ES-I3 (cell line): ENCODE measurements around the gene PRPF40A.

Experiments used
- H3K36me3 ChIP-seq: 2 replicates; pipeline ENCODE4 v1.6.1; 2013; ENCODE audit warnings: mild to moderate bottlenecking, low read length, control low read depth, moderate library complexity; ENCODE audit not compliant: insufficient read depth
- H3K4me1 ChIP-seq: 2 replicates; pipeline ENCODE4 v1.6.1; 2013; ENCODE audit warnings: mild to moderate bottlenecking, control low read depth, low read length; ENCODE audit not compliant: insufficient read depth
- H3K9ac ChIP-seq: 2 replicates; pipeline ENCODE4 v1.6.1; 2013; ENCODE audit warnings: low read depth, mild to moderate bottlenecking, low read length, moderate library complexity
- H3K9me3 ChIP-seq: 2 replicates; pipeline ENCODE4 v1.6.1; 2013; ENCODE audit warnings: mild to moderate bottlenecking, low read length, moderate library complexity; ENCODE audit not compliant: control insufficient read depth, insufficient read depth

The PRPF40A gene

DNA sequence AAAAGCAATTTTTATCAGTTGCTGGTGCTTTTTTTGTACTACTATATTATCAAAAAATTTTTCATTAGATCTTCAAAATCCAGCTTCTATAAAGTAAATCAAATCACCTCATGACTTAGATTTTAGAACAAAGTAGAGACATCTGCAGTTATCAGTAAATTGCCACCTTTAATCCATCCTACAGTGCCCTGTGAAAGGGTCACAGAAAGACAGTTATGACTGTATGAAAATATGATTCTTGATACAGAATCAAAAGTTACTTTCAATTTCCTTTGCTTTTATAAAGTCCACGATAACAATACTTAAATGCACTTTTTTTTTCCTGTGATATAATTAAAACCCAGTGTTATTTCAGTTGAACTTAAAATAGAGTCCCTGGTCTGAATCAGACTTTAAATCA is 61.4 kb downstream of the PRPF40A start:
- H3K9me3 ChIP-seq: no peaks in the 10 kb centered on the region
- H3K36me3 ChIP-seq: peaks cover 20% of the 10 kb centered on the region
- H3K4me1 ChIP-seq: no peaks in the 10 kb centered on the region
- no peak overlapping the region for H3K9ac ChIP-seq

DNA sequence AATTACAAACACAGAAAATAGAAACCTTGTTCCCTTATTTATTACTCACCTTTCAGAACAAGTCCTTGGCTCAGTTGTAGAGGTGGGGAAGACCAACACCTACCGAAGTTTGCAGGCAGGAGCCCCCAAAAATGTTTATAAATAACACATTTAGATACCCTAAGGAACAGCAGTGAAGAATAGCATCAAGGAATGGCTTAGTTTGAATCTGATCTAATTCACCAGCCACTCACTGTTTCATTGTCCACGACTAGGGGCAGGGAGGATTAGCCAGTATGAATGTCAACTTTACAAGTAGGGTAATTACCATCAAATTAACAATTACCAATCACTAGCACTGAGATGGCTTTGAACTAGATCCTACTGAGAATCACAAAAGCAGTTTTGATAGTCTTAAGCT is 65.4 kb downstream of the PRPF40A start:
- Histone ChIP-seq H3K9ac (no peak overlapping the region), H3K4me1 (peaks cover 12% of the 10 kb centered on the region), H3K36me3 (peaks cover 4% of the 10 kb centered on the region; the same call in 1 of the 2 replicates), H3K9me3 (no peaks in the 10 kb centered on the region)

DNA sequence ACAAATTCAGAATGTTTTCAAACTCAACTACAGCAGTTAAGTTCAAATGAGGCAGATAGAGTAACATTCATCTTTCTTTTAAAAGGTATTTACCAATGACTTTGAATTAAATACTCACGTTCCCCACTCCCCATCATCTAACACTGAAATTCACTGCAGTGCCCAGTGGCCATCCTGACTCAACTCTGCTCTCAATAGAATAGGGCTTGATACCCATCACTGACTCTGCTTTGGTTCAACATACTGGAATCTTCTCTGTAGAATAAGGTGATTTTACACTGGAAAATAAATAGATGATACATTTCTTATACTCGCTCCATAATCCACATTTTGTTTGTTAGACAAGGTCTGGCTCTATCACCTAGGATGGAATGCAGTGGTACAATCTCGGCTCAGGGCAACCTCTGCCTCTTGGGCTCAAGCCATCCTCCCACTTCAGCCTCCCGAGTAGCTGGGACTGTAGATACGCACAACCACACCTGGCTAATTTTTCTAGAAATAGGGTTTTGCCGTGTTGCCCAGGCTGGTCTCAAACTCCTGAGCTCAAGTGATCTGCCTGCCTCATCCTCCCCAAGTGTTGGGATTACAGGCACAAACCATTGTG is 66.4 kb downstream of the PRPF40A start:
- Histone ChIP-seq H3K9me3 (no peaks in the 10 kb centered on the region), H3K36me3 (peaks cover 2% of the 10 kb centered on the region; the same call in 1 of the 2 replicates)

DNA sequence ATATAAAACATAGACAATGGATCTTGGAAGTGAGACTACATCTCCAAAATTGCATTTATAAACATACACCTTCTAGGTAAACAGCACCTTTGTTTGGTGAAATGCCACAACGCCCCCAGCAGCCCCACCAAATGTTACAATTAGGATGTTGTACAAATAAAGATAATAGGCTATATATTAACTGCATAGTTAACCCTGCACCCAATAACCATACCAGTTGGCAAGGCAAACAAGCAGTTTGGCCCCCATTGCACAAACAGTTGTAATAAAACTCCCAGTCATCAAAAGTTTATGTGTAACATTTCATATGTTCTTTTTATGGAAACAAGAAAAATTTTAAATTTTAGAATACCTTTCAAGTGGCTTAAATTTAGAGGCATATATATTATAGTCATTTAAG is 67.3 kb downstream of the PRPF40A start:
- peaks cover 17% of the 10 kb centered on the region for H3K4me1 ChIP-seq
- H3K9me3 ChIP-seq: no peaks in the 10 kb centered on the region
- H3K36me3 ChIP-seq: peaks cover 2% of the 10 kb centered on the region; the same call in 1 of the 2 replicates
- H3K9ac ChIP-seq: no peak overlapping the region

More for the DNA sequence above, 66.4 kb downstream of the PRPF40A start:
- Histone ChIP-seq H3K4me1 (peaks cover 17% of the 10 kb centered on the region), H3K9ac (no peak overlapping the region)

DNA sequence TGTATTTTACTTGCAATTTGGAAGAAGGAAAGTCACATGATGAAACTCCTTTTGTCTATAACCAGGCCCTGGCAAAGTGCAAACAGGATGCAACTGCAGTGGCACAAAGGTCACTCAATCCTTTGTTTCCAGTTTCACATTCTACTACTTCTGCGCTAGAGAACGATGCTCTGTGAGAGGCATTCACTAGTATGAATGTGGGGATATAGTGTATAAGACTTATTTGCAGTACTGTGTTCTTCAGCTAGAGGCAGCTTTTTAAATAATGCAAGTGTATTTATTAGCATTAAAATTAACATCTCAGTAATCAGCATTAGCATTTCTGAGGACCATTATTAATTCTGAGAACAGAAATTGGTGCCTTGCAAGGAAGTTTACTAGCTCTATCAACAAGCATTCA is 68.9 kb downstream of the PRPF40A start:
- no peaks in the 10 kb centered on the region for H3K9me3 ChIP-seq
- H3K4me1 ChIP-seq: peaks cover 17% of the 10 kb centered on the region
- no peak overlapping the region for H3K9ac ChIP-seq
- peaks cover 2% of the 10 kb centered on the region; the same call in 1 of the 2 replicates for H3K36me3 ChIP-seq

DNA sequence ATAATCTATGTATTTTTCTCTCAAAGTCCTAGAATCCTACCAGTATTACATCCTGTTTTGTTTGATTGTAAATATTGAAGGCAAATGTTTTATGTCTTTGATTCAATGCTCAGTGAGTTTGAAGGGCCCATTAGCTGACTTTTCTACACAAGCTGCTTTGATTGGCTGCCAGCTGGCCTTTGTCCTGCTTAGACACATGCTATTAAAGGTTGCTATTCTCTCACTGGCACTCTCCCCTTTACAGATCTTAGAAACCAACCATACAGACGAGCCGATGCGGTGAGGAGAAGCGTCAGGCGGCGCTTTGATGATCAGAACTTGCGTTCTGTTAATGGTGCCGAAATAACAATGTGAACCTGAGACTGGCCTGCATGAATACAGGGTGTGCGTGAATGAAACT is 69.7 kb downstream of the PRPF40A start:
- Histone ChIP-seq H3K36me3 (peaks cover 2% of the 10 kb centered on the region; the same call in 1 of the 2 replicates), H3K9ac (no peak overlapping the region), H3K9me3 (no peaks in the 10 kb centered on the region), H3K4me1 (peaks cover 17% of the 10 kb centered on the region)

DNA sequence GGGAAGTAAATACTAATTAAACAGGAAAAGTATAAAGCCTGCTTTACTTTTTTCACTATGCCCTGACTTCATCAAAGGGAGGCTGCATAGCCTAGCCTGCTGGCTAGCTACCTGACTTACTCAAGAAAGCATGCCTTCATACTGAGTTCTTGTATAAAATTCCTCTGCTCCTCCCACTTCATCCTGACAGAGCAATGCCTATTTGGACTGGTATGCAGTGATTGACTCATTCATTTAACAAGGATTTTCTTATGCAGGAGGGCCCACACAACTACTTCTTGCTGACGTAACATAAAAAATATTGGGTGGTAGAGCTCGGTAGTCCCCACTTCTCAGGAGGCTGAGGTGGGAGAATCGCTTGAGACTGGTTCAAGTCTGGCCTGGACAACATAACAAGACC is 70.5 kb downstream of the PRPF40A start:
- no peaks in the 10 kb centered on the region for H3K9me3 ChIP-seq
- H3K4me1 ChIP-seq: peaks cover 17% of the 10 kb centered on the region
- peaks cover 2% of the 10 kb centered on the region; the same call in 1 of the 2 replicates for H3K36me3 ChIP-seq
- no peak overlapping the region for H3K9ac ChIP-seq

DNA sequence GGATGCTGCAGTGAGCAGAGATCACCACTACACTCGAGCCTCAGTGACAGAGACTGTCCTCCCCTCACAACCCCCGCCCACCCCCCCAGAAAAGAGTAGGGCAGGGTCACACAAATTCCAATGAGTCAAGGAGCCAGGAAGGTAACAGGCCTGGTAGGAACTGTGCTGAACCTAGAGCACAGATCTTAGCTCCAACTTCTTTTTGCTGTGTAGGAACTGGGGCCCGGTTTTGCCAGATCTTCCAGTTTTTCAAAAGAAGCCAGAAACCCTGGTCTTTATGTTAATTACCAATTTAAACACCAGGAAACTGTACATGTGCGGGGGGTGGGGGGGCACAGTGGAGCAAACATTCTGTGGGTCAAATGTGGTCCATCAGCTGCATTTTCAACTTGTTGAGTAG is 71.0 kb downstream of the PRPF40A start:
- Histone ChIP-seq H3K9me3 (no peaks in the 10 kb centered on the region), H3K9ac (no peak overlapping the region), H3K36me3 (peaks cover 5% of the 10 kb centered on the region; the same call in 1 of the 2 replicates), H3K4me1 (peaks cover 17% of the 10 kb centered on the region)

DNA sequence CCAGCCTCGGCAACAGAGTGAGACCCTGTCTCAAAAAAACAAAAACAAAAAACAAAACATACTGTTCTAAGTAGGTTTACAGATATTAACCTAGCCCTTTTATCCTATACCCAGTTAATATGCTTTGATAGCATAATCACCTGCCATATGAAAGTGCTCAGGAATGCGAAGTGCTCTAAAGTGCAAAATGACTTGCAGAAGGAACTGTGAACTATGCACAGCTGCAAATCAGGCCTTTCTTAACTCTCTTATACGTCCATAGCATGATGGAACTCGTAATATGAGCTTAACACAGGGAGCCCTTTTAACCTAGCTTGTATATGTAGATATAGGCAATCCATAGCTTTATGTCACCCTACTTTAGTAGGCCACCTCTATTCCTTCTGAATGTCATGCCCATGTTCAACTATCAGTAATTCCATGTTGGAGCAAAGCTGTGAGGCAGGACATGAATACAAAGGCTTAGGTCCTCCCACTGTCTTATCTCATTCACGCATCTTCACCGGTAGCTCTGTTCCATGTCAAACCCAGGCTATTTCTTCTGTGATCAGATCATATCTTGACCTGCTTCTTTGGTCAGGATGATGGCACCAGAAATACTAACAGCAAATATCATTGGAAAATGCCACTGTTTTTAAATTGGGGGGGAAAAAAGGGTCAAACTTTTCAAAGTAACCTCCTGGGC is 72.9 kb downstream of the PRPF40A start:
- Histone ChIP-seq H3K9me3 (no peaks in the 10 kb centered on the region), H3K36me3 (peaks cover 14% of the 10 kb centered on the region), H3K9ac (no peak overlapping the region), H3K4me1 (peaks cover 17% of the 10 kb centered on the region)

DNA sequence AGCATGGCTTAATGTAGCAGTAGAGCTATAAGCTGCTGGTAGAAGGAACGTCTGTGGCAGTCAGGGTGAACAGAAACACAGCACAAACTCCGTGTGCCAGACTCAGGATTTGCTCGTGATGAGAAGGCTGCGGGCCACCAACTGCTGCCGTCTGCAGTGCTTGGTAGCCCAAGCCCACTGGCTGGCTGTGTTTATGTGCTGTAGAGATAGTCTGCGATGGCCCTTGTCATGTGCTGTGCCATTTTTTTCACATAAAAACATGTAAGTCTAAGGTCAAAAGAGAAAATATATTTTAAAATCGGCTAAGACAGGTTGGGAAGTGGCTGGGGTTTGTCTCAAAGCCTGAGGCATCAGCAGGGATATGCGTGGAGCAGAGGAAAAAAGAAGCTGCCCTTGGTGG is 78.7 kb downstream of the PRPF40A start:
- no peak overlapping the region for H3K9ac ChIP-seq
- peaks cover 25% of the 10 kb centered on the region for H3K36me3 ChIP-seq
- H3K4me1 ChIP-seq: no peaks in the 10 kb centered on the region
- no peaks in the 10 kb centered on the region for H3K9me3 ChIP-seq

DNA sequence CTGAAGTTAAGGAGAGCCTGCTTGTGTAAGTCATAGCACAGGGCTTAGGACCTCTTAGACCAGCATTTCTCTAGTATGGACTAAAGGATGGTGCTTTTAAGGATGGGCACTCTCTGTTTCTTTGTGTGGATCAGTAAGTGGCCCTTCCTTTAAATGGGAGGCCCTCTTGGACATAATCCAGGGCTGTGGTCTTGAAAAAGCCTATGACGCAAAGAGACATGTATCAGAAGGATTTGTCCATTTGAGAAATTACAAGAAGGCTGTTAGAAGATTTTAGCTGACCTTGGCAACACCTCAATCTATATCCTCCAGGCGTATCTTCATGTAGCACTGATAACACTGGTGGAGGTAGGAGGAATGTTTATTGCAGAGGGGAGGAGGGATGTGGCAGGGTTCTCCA is 79.2 kb downstream of the PRPF40A start:
- Histone ChIP-seq H3K9me3 (no peaks in the 10 kb centered on the region), H3K4me1 (no peaks in the 10 kb centered on the region), H3K9ac (no peak overlapping the region), H3K36me3 (peaks cover 25% of the 10 kb centered on the region)

DNA sequence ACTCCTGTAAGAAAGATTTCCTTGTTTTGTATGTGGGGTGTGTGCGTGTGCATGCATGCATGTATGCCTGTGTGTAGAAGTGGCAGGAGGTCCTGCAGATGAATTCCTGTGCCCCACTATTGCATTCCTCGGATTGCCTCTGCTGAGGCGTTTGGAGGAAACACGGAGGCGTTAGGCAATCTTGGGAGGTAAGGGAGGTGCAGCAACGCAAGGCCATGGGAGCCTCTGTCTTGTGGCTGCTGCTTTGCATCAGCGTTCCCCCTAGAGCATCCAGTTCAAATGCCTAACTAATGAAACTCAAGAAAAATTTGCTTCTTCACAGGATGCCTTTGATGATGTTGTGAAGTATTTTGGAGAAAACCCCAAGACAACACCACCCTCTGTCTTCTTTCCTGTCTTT is 80.0 kb downstream of the PRPF40A start:
- Histone ChIP-seq H3K4me1 (no peaks in the 10 kb centered on the region), H3K9ac (no peak overlapping the region), H3K9me3 (no peaks in the 10 kb centered on the region), H3K36me3 (peaks cover 25% of the 10 kb centered on the region)

DNA sequence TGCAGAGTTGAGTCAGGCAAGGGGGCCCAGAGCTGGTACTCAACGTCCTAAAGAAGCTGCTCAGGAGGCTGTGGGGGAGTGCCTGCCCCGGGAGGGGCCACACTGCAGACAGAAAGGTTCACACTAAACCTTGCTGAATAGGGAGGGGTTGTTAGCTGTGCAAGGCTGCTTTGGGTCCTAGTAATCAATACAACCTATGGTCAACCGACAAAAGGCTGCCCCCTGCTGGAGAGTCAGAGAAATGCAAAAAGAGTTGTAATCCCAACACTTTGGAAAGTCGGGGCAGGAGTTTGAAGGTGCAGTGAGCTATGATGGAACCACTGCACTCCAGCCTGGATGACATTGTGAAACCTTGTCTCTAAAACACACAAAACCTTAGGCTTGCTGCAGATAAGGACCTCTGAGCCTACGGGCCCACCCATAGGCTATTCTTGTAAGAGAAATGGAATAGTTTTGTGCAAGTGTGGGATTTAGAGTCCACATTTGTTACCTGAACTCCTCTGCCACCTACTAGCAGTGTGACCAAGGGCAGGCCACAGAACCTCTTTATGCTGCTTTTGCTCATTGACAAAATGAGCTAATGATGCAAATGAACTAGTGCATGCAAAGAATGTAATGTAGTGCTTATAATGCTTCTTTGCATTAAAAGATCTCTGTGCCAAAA is 81.5 kb downstream of the PRPF40A start:
- H3K4me1 ChIP-seq: no peaks in the 10 kb centered on the region
- H3K9me3 ChIP-seq: no peaks in the 10 kb centered on the region
- no peak overlapping the region for H3K9ac ChIP-seq
- peaks cover 18% of the 10 kb centered on the region for H3K36me3 ChIP-seq

DNA sequence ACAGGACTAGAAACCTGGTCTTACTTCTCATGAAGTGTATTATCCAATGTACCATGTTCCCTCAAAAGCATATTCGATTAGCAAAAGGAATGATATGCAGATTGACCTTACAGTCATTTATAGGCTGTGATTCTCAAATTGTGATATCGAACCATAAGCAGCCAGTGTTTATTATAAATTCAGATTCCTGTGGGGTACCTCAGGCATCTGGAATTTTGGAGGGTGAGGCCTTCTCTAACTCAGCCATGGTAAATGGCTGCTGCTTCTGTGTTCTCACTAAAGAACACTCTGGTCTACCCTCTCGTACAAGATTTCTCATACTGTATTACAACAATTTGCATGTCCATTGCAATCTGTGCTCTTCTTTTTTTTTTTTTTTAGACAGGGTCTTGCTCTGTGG is 84.5 kb downstream of the PRPF40A start:
- H3K9ac ChIP-seq: no peak overlapping the region

DNA sequence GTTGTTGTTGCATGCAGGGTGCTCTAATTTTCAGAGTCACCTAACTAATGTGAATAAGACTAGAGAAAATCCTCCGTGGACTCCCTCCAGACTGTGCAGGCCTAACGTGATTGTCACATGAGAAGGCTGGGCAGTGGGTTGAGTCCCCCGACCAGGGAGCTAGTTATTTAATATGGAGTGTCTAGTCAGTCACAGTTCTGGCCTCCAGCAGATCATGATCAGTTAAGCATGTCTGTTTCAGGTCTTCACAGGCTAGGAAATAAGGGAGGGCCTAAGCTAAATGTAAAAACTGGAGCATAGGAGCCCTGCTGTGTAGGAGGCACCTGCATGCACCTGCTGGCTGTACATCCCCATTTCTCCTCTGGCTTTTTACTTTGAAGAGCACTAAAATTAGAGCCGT is 86.8 kb downstream of the PRPF40A start:
- Histone ChIP-seq H3K9me3 (no peaks in the 10 kb centered on the region), H3K4me1 (no peaks in the 10 kb centered on the region), H3K36me3 (peaks cover 7% of the 10 kb centered on the region), H3K9ac (no peak overlapping the region)

More for the DNA sequence above, 84.5 kb downstream of the PRPF40A start:
- H3K36me3 ChIP-seq: peaks cover 15% of the 10 kb centered on the region; the same call in 1 of the 2 replicates
- H3K4me1 ChIP-seq: no peaks in the 10 kb centered on the region
- H3K9me3 ChIP-seq: no peaks in the 10 kb centered on the region
